K562 (cell line): Measurements from ENCODE around the gene STX1B. TPM values are rescaled to one million over a fixed set of nuclear protein-coding genes. Genes with fewer than 3 reads are reported as not detected.

Experiments used
- CBX8 ChIP-seq: fragments of 200-600 bp; sonication (generic); IDR thresholded peaks from 2 replicates; pipeline ENCODE4 v1.6.1; 2012; ENCODE audit warnings: borderline replicate concordance, mixed run types, low read depth, mild to moderate bottlenecking, moderate library complexity, mixed read lengths, low read length, control low read depth, inconsistent platforms; ENCODE audit not compliant: poor library complexity, severe bottlenecking; ENCODE audit errors: extremely low read depth
- FOXK2 ChIP-seq, 2 experiments: fragments of 450-650 bp; IDR thresholded peaks in 1 of 2; conservative IDR thresholded peaks in 1 of 2; 2 replicates each; pipeline ENCODE4 v1.6.1; 2016; ENCODE audit warnings: low read depth in 2 of 2, mild to moderate bottlenecking in 1 of 2
- FUS ChIP-seq: fragments of 200-400 bp; formaldehyde crosslinking; optimal IDR thresholded peaks from 2 replicates; pipeline ENCODE3; 2017; ENCODE audit warnings: low read depth, low read length
- HDAC8 ChIP-seq: fragments of 450-650 bp; IDR thresholded peaks from 2 replicates; pipeline ENCODE4 v1.6.1; 2016; ENCODE audit warnings: mild to moderate bottlenecking, missing genetic modification characterization, moderate library complexity, missing compliant biosample characterization
- KAT2B ChIP-seq: IDR thresholded peaks from one replicate; pipeline ENCODE4 v1.6.1; 2012; ENCODE audit warnings: low read depth, mild to moderate bottlenecking, control low read depth, inconsistent platforms, low read length, moderate library complexity
- MCM5 ChIP-seq: fragments of 450-650 bp; IDR thresholded peaks from 2 replicates; pipeline ENCODE4 v1.6.1; 2016; ENCODE audit warnings: low read depth
- MEF2A ChIP-seq: IDR thresholded peaks from 2 replicates; pipeline ENCODE4 v1.6.1; 2011; ENCODE audit warnings: low read depth, mild to moderate bottlenecking, low read length, moderate library complexity; ENCODE audit not compliant: control insufficient read depth
- NFRKB ChIP-seq: fragments of 450-650 bp; IDR thresholded peaks from 2 replicates; pipeline ENCODE4 v1.6.1; 2016; ENCODE audit warnings: low read depth
- NR2C2 ChIP-seq, 2 experiments: fragments of 200-800 bp in 1 of 2; sonication (Bioruptor generic) in 1 of 2; sonication (generic) in 1 of 2; formaldehyde crosslinking in 1 of 2; IDR thresholded peaks; 2 replicates each; pipeline versions ENCODE4 v1.6.1 to v1.8.0; 2016 to 2022; ENCODE audit warnings: mild to moderate bottlenecking in 1 of 2, missing compliant biosample characterization in 1 of 2, missing genetic modification characterization in 1 of 2, missing genetic modification reagents in 1 of 2
- PHF8 ChIP-seq: fragments of 200-600 bp; sonication (generic); IDR thresholded peaks from 2 replicates; pipeline ENCODE4 v1.6.1; 2012; ENCODE audit warnings: mixed run types, mild to moderate bottlenecking, inconsistent platforms, low read length, moderate library complexity, borderline replicate concordance
- POLR2G ChIP-seq: fragments of 200-400 bp; formaldehyde crosslinking; IDR thresholded peaks from 2 replicates; pipeline ENCODE4 v1.6.1; 2017; ENCODE audit warnings: low read depth, mild to moderate bottlenecking, antibody characterized with exemption, low read length, moderate library complexity
- RBFOX2 ChIP-seq: fragments of 200-400 bp; formaldehyde crosslinking; IDR thresholded peaks from 2 replicates; pipeline ENCODE4 v1.6.1; 2017; ENCODE audit warnings: low read depth, mild to moderate bottlenecking, low read length, moderate library complexity
- RBM14 ChIP-seq: fragments of 200-400 bp; formaldehyde crosslinking; IDR thresholded peaks from 2 replicates; pipeline ENCODE4 v1.6.1; 2018; ENCODE audit warnings: low read depth, mild to moderate bottlenecking, low read length, moderate library complexity, borderline replicate concordance; ENCODE audit not compliant: insufficient read depth
- RBM22 ChIP-seq: fragments of 200-400 bp; formaldehyde crosslinking; IDR thresholded peaks from 2 replicates; pipeline ENCODE4 v1.6.1; 2018; ENCODE audit warnings: low read length, low read depth; ENCODE audit not compliant: poor library complexity, severe bottlenecking
- RFX1 ChIP-seq: fragments of 450-650 bp; IDR thresholded peaks from 2 replicates; pipeline ENCODE4 v1.6.1; 2016; ENCODE audit warnings: mild to moderate bottlenecking, moderate library complexity
- SP1 ChIP-seq: sonication (generic); formaldehyde crosslinking; IDR thresholded peaks from 2 replicates; pipeline ENCODE4 v1.8.1; 2022; ENCODE audit warnings: mild to moderate bottlenecking, missing genetic modification reagents
- U2AF2 ChIP-seq: fragments of 200-400 bp; formaldehyde crosslinking; optimal IDR thresholded peaks from 2 replicates; pipeline ENCODE3; 2017; ENCODE audit warnings: low read depth, mild to moderate bottlenecking, low read length
- VEZF1 ChIP-seq: fragments of 200-800 bp; sonication (Bioruptor generic); IDR thresholded peaks from 2 replicates; pipeline ENCODE4 v1.6.1; 2017; ENCODE audit warnings: missing genetic modification characterization, missing compliant biosample characterization
- ZBTB34 ChIP-seq: fragments of 250-450 bp; sonication (Bioruptor Pico); IDR thresholded peaks from 2 replicates; pipeline ENCODE4 v1.8.0; 2021; ENCODE audit warnings: mild to moderate bottlenecking, moderate library complexity
- ZFX ChIP-seq: sonication (generic); formaldehyde crosslinking; IDR thresholded peaks from 2 replicates; pipeline ENCODE4 v1.8.0; 2022; ENCODE audit warnings: mild to moderate bottlenecking, missing genetic modification reagents, moderate library complexity
- ZNF408 ChIP-seq: fragments of 250-450 bp; sonication (Bioruptor Pico); IDR thresholded peaks from 2 replicates; pipeline ENCODE4 v1.4.0; 2020; ENCODE audit warnings: low read depth, mild to moderate bottlenecking, moderate library complexity
- ZNF740 ChIP-seq, 3 experiments: fragments of 200-800 bp in 1 of 3; sonication (Bioruptor generic) in 1 of 3; sonication (generic) in 1 of 3; formaldehyde crosslinking in 1 of 3; IDR thresholded peaks; 2 replicates each; pipeline versions ENCODE4 v1.6.1 to v1.8.0; 2016 to 2022; ENCODE audit warnings: mild to moderate bottlenecking in 2 of 3, missing compliant biosample characterization in 2 of 3, missing genetic modification characterization in 2 of 3, missing genetic modification reagents in 1 of 3
- polyA plus RNA-seq, 8 experiments: library from polyadenylated mRNA; depleted of rRNA in 4 of 8; stranded (reverse) in 5 of 8; unstranded in 3 of 8; fragments of >200 nt; fragmentation: Nextera tagmentation in 2 of 8; fragmentation: Illumina TruSeq in 1 of 8; extraction: Ambion mirVana in 2 of 8; extraction: Trizol in 1 of 8; gene quantifications; 2 replicates each; pipeline versions ENCODE4 v1.2.1 to v1.2.3, GENCODE V29; 2011 to 2014; ENCODE audit warnings: inconsistent platforms in 1 of 8, missing spikeins in 1 of 8
- total RNA-seq, 7 experiments: library from RNA; depleted of rRNA in 6 of 7; stranded (reverse); fragments of >200 nt in 6 of 7; fragmentation: Illumina TruSeq in 2 of 7; extraction: Trizol in 2 of 7; gene quantifications; 2 replicates each; pipeline versions ENCODE4 v1.2.1 to v1.2.3, GENCODE V29; 2011 to 2021; ENCODE audit warnings: low replicate concordance in 1 of 7

The STX1B gene
- total and polyA plus RNA-seq, 9 of the 15 experiments (the other 6 are each of a cell fraction or from before 2014, with no cell fraction given), result 0.07 to 2.5 (median 0.86) TPM

GRCh38 chr16:30996985-30997724, 13.3 kb downstream of the STX1B start (continued):
- TF ChIP-seq ZNF740 (CRISPR knock-in tag; IDR thresholded peaks at IDR 0.05) (peak; percentile 91), ZNF740 (tag; IDR thresholded peaks at IDR 0.05) (peak in 1 of 2 experiments; percentile 70; a peak in 1 of 4 replicates), RBM22 (no peak), MEF2A (no peak), ZNF408 (no peak), HDAC8 (tag) (no peak), RBM14 (no peak), ZFX (peak; percentile 75), NR2C2 (CRISPR knock-in tag; IDR thresholded peaks at IDR 0.05) (no peak), NR2C2 (tag; IDR thresholded peaks at IDR 0.05) (no peak), ZBTB34 (CRISPR knock-in tag) (no peak), SP1 (CRISPR knock-in tag) (no peak), RBFOX2 (peak; percentile 81), U2AF2 (no peak), FOXK2 (conservative IDR thresholded peaks at IDR 0.05 in 1 of 2, IDR thresholded peaks at IDR 0.05 in 1 of 2; ENCODE audit: low read depth in 2 of 2) (peak in 1 of 2 experiments; percentile 40; a peak in 1 of 4 replicates), MCM5 (no peak), CBX8 (no peak), RFX1 (no peak), PHF8 (peak; percentile 80), NFRKB (peak; percentile 89; the same call in 1 of the 2 replicates), KAT2B (no peak), FUS (no peak), POLR2G (peak; percentile 74), VEZF1 (CRISPR knock-in tag) (peak; percentile 73)
